GM10266 (cell line): Measurements from ENCODE around the gene BAZ1B.

Experiments used
- DNase-seq: peaks from one replicate; pipeline ENCODE4 v3.0.0; 2012; ENCODE audit errors: extremely low spot score
- CTCF ChIP-seq: IDR thresholded peaks from 2 replicates; pipeline ENCODE4 v1.5.1; 2012; ENCODE audit warnings: mild to moderate bottlenecking, low read depth; ENCODE audit not compliant: control insufficient read depth, insufficient read depth; ENCODE audit errors: missing control alignments

The BAZ1B gene

GRCh38 chr7:73439410-73439704 is 82.7 kb downstream of the BAZ1B start:
- TF ChIP-seq CTCF = no peak
- DNase-seq = no peak

- no peak for TF ChIP-seq CTCF
- DNase-seq = no peak
Observed at GRCh38 chr7:73438547-73439409, 83.3 kb downstream of the BAZ1B start.

DNA sequence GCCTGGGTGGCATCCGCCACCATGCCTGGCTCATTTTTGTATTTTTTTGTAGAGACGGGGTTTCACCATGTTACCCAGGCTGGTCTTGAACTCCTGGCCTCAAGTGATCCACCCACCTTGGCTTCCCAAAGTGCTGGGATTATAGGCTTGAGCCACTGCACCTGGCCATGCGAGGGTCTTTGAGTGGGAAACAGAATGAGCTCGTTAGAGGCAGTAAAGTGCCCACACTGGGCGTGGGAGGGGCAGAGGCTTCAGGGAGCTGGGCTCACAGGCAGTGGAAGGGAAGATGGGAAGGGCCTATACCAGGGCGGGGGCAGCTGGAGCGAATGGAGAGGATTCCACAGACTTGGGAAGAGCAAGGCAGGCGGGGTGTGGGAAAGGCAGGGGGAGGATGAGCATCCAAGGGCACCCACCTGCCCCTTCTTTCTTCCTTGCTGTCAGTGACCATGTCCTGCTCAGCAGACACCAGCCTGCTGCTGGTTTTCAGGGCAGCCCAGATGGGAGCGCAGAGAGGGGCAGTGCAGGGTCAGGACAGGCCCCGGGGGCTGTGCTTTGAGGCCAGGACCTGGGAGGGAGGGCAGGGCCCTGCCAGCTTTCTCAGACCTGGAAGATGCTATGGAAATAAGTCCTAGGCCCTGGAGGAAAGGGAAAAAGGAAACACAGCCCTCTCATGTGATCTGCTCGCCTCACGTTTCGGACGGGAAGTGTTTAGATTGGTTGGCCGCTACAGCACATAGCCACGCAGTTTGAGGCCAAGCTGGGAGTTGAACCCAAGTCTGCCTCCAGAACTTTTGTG is 84.3 kb downstream of the BAZ1B start:
- no peak for DNase-seq
- TF ChIP-seq CTCF = no peak

GRCh38 chr7:73437091-73437490 is 85.0 kb downstream of the BAZ1B start:
- no peak for DNase-seq

GRCh38 chr7:73436031-73436929 is 85.8 kb downstream of the BAZ1B start:
- no peak for DNase-seq
- no peak for TF ChIP-seq CTCF

More at GRCh38 chr7:73437091-73437490, 85.0 kb downstream of the BAZ1B start:
- no peak for TF ChIP-seq CTCF

- TF ChIP-seq CTCF = no peak
- DNase-seq = no peak
Observed at GRCh38 chr7:73435471-73436009, 86.6 kb downstream of the BAZ1B start.
